Heart right ventricle (tissue), 16 donors: ENCODE results near the gene HTT-AS. TPM values are rescaled to one million over a fixed set of nuclear protein-coding genes. Genes with fewer than 3 reads are reported as not detected.

Experiments used
- ATAC-seq, 8 donors: fragments of 200-7000 bp; cut with Tn5 transposase; one replicate each; pipeline ENCODE4 v1.9.1; 2020; ENCODE audit warnings: mild to moderate bottlenecking in 8 of 8, moderate library complexity in 8 of 8, moderate number of reproducible peaks in 1 of 8
- DNase-seq, 2 donors: peaks; one replicate each; pipeline ENCODE4 v3.0.0-alpha.2; 2020
- H3K27ac ChIP-seq, 10 donors: fragments of 200-600 bp; sonication (generic) in 2 of 10; one replicate each; pipeline versions ENCODE4 v1.5.0 to v1.8.0; 2020 to 2022; ENCODE audit warnings: mild to moderate bottlenecking in 3 of 10
- H3K27me3 ChIP-seq, 7 donors: fragments of 200-600 bp; one replicate each; pipeline ENCODE4 v1.8.0; 2021 to 2022; ENCODE audit warnings: mild to moderate bottlenecking in 2 of 7
- H3K36me3 ChIP-seq, 9 donors: fragments of 200-600 bp; sonication (generic) in 1 of 9; one replicate each; pipeline versions ENCODE4 v1.5.0 to v1.8.0; 2020 to 2022; ENCODE audit warnings: mild to moderate bottlenecking in 2 of 9
- H3K4me1 ChIP-seq, 9 donors: fragments of 200-600 bp; sonication (generic) in 1 of 9; one replicate each; pipeline versions ENCODE4 v1.5.0 to v1.8.0; 2020 to 2022; ENCODE audit warnings: mild to moderate bottlenecking in 4 of 9
- H3K4me3 ChIP-seq, 10 donors: fragments of 200-600 bp; sonication (generic) in 2 of 10; one replicate each; pipeline versions ENCODE4 v1.5.0 to v1.8.0; 2020 to 2022; ENCODE audit warnings: mild to moderate bottlenecking in 7 of 10, moderate library complexity in 2 of 10
- H3K9me3 ChIP-seq, 11 donors: fragments of 200-600 bp in 10 of 11; sonication (generic) in 2 of 11; one replicate each; pipeline versions ENCODE4 v1.5.0 to v1.8.0; 2013 to 2022; ENCODE audit warnings: mild to moderate bottlenecking in 2 of 11, control low read depth in 1 of 11, moderate library complexity in 1 of 11
- CTCF ChIP-seq, 9 donors: fragments of 200-600 bp; sonication (generic) in 2 of 9; IDR thresholded peaks; one replicate each; pipeline versions ENCODE4 v1.5.0 to v1.8.0; 2021 to 2022; ENCODE audit warnings: antibody characterized with exemption in 9 of 9, mild to moderate bottlenecking in 5 of 9, moderate library complexity in 1 of 9
- WGBS, 2 donors: extraction: QIAGEN DNeasy Blood & Tissue Kit; methylation state at CpG; one replicate each; pipeline ENCODE4 v1.1.7; 2013; ENCODE audit warnings: inconsistent platforms in 1 of 2; 5-methylcytosine and 5-hydroxymethylcytosine counted together
- intact Hi-C, 10 donors: fragments of 100-400 bp; cut with DNase I; formaldehyde crosslinking; loops; one replicate each; pipeline versions ENCODE4 v1.11.1 to v1.14.2; 2022
- polyA plus RNA-seq, 2 donors: library from polyadenylated mRNA; stranded (reverse); fragments of 200-250 nt; gene quantifications; one replicate each; pipeline ENCODE4 v1.2.3, GENCODE V29; 2013
- total RNA-seq, 10 donors: library from RNA; stranded (reverse); fragmentation: NEBNext Ultra II Directional in 3 of 10; extraction: Animal tissue kit (Norgen Biotek cat#: 25700) in 3 of 10; gene quantifications; one replicate each; pipeline versions ENCODE4 v1.2.1 to v1.2.4, GENCODE V29; 2021 to 2023
- donor health status: Arrhythmogenic right ventricular cardiomyopathy.
- donor health status: ischemic (EF 13 %, LVEDD 7.1; RV severe dilation, severe dysfunction).
- donor health status: healthy with polysubstance abuse.
- donor health status: DM: no; HTN: yes; CAD: no.
- donor health status: DM: no; HTN: no; CAD: no.
- donor health status: ischemic (EF 25% LVEDD 6.9; RV normal size, moderate dysfunction).
- donor health status: ischemic (EF 25% LVEDD 5.7; RV mildly dilated, moderate dysfunction).
- donor health status: healthy.
- donor health status: DM: yes; HTN: yes; CAD: no.
- donor health status: Ischemic cardiomyopathy.
- donor health status: ischemic (EF 35%, LVEDD 5.7; RV mildly dilated, moderate dysfunction).
- donor health status: nonischemic (EF 11% LVEDD 7.7; RV severe dilation, severe dysfunction).
- donor health status: DM: yes; HTN: yes; CAD: no.
- donor health status: PGD.
- donor health status: ischemic (EF 29% LVEDD 5.4; RV normal size, mild dysfunction).
- donor health status: nonischemic (EF 23%, LVEDD 6.1; RV moderate dilation, normal function).

The HTT-AS gene
- total and polyA plus RNA-seq, 12 donors, result not detected

- Histone ChIP-seq H3K36me3 (no peaks in the 10 kb centered on the region), H3K9me3 (no peaks in the 10 kb centered on the region), H3K27ac (peak overlapping the region in 1 of 10 donors; percentile 76), H3K4me3 (no peak overlapping the region), H3K4me1 (peaks cover 0 to 67% (median 31%) of the 10 kb centered on the region in 9 donors), H3K27me3 (no peaks in the 10 kb centered on the region)
- DNase-seq, result peak in 1 of 2 donors; percentile 46
- WGBS, 2 donors, result 75 to 77% methylated on average over 22 of the region's 22 CpGs
- ATAC-seq, result peak in 4 of 8 donors; percentile 14 to 34 (median 30)
- intact Hi-C loops, result loop anchor here in 2 of 10 donors (10.0 kb wide), 2 partner anchors 280 to 290 kb away; partner anchors contain the start of gene TNIP2 (in 1 of the 2)
- no peak for TF ChIP-seq CTCF (IDR thresholded peaks at IDR 0.05)
Observed at GRCh38 chr4:3044870-3045819, 29.2 kb downstream of the HTT-AS start.

DNA sequence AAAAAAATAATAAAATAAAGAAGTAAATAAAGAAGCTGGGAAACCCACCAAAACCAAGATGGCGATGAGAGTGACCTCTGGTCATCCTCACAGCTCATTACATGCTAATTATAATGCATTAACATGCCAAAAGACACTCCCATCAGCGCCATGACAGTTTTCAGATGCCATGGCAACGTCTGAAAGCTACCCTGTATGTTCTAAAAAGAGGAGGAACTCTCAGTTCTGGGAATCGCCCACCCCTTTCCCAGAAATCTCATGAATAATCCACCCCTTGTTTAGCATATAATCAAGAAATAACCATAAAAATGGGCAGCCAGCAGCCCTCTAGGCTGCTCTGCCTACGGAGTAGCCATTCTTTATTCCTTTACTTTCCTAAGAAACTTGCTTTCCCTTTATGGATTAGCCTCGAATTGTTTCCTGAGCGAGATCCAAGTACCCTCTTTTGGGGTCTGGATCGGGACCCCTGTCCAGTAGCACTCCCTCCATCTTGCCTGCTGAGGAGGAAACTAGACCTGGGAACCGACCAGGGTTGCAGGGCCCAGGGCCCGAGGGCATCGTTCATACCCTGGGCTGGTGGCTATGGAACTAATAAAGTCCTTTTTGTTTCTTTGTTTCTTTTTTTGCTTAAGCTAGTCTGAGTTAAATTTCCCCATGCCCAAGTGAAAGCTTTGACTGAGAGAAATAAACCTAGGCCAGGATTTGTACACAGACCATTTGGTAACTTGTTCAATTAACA is 30.9 kb downstream of the HTT-AS start:
- Histone ChIP-seq H3K27me3 (no peaks in the 10 kb centered on the region), H3K36me3 (no peaks in the 10 kb centered on the region), H3K27ac (no peak overlapping the region), H3K4me1 (peaks cover 0 to 70% (median 31%) of the 10 kb centered on the region in 9 donors), H3K9me3 (no peaks in the 10 kb centered on the region), H3K4me3 (no peak overlapping the region)
- TF ChIP-seq CTCF (IDR thresholded peaks at IDR 0.05), result no peak
- intact Hi-C loops, result loop anchor here in 2 of 10 donors (10.0 kb wide), 2 partner anchors 279 to 289 kb away; partner anchors contain the start of gene TNIP2 (in 1 of the 2)
- DNase-seq (no peak), ATAC-seq (no peak)
- WGBS, 2 donors, result 89 to 92% methylated on average over 11 of the region's 11 CpGs

- peaks cover 0 to 75% (median 37%) of the 10 kb centered on the region in 9 donors for H3K4me1 ChIP-seq
- H3K27me3 ChIP-seq, result no peaks in the 10 kb centered on the region
- no peaks in the 10 kb centered on the region for H3K36me3 ChIP-seq
- no peak for ATAC-seq
- H3K27ac ChIP-seq, result peak overlapping the region; percentile 43 to 88 (median 78)
- intact Hi-C loops, result loop anchor here in 2 of 10 donors (10.0 kb wide), 2 partner anchors 277 to 287 kb away; partner anchors contain the start of gene TNIP2 (in 1 of the 2)
- 59 to 68% methylated on average over 10 of the region's 10 CpGs for WGBS, 2 donors
- TF ChIP-seq CTCF (IDR thresholded peaks at IDR 0.05), result no peak
- no peak for DNase-seq
- H3K9me3 ChIP-seq, result no peaks in the 10 kb centered on the region
- peak overlapping the region in 9 of 10 donors; percentile 51 to 74 (median 57) for H3K4me3 ChIP-seq
Observed at GRCh38 chr4:3042226-3042625, 32.1 kb downstream of the HTT-AS start.
